ENCODE measurements around the gene TBC1D10A.

The TBC1D10A gene

DNA sequence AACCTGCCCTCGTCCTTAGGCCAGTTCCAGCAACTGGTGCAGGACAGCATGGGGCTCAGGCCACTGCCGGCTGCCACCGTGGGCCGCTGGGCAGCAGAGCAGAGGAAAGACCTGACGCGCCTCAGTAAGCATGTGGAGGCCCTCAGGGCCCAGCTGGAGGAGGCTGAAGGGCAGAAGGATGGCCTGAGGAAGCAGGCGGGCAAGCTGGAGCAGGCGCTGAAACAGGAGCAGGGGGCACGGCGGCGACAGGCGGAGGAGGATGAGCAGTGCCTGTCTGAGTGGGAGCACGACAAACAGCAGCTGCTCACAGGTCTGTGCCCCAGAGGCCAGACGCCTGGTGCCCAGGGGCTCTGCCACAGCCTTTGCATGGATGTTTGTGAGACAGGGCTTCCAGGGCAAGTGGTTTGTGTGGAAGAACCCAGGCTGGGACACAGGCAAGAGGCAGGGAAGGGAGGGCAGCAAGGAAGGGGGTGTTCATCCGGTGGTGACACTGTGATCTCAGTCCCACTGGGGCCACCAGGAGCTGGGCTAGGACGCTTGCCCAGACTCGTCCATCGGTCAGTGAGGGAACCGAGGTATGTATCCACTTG, 44.0 kb upstream of the TBC1D10A start:
- H3K4me3 ChIP-seq (replicated peaks; ENCODE audit: low read depth, low read length): no peak overlapping the region
- TF ChIP-seq, protein P1, sequence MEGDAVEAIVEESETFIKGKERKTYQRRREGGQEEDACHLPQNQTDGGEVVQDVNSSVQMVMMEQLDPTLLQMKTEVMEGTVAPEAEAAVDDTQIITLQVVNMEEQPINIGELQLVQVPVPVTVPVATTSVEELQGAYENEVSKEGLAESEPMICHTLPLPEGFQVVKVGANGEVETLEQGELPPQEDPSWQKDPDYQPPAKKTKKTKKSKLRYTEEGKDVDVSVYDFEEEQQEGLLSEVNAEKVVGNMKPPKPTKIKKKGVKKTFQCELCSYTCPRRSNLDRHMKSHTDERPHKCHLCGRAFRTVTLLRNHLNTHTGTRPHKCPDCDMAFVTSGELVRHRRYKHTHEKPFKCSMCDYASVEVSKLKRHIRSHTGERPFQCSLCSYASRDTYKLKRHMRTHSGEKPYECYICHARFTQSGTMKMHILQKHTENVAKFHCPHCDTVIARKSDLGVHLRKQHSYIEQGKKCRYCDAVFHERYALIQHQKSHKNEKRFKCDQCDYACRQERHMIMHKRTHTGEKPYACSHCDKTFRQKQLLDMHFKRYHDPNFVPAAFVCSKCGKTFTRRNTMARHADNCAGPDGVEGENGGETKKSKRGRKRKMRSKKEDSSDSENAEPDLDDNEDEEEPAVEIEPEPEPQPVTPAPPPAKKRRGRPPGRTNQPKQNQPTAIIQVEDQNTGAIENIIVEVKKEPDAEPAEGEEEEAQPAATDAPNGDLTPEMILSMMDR (IDR thresholded peaks at IDR 0.05; ENCODE audit: low read depth, low read length, missing control alignments): no peak
- no peak for DNase-seq (ENCODE audit: extremely low read depth, low read depth)

- TF ChIP-seq, protein P1 (IDR thresholded peaks at IDR 0.05; ENCODE audit: low read depth, low read length, missing control alignments): no peak
- no peak overlapping the region for H3K4me3 ChIP-seq (replicated peaks; ENCODE audit: low read depth, low read length)
- DNase-seq (ENCODE audit: extremely low read depth, low read depth): no peak
These were observed 41.7 kb upstream of the TBC1D10A start for GRCh38 chr22:30368420-30368819.

DNA sequence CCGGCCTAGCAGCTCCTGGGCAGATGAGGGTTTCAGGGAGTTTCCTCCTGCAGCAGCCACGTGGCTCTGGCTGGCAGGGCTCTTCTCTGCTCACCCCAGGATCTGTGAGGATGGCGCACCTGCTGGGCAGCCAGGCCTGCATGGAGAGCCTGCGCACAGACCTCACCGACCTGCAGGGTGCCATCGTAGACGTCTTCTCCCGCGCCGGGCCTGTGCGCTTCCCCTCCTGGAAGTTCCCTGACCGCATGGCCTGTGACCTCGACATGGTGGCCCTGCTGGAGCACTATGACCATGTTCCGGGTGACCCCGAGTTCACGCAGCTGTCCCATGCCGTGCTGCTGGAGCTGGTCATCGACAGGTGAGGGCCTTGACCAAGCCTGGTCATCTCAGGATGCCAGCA, 39.1 kb upstream of the TBC1D10A start:
- TF ChIP-seq, protein P1 (IDR thresholded peaks at IDR 0.05; ENCODE audit: low read depth, low read length, missing control alignments): no peak
- H3K4me3 ChIP-seq (replicated peaks; ENCODE audit: low read depth, low read length): no peak overlapping the region
- DNase-seq (ENCODE audit: extremely low read depth, low read depth): no peak

GRCh38 chr22:30362651-30363281, 36.0 kb upstream of the TBC1D10A start:
- TF ChIP-seq, protein P1 (IDR thresholded peaks at IDR 0.05; ENCODE audit: low read depth, low read length, missing control alignments): no peak
- H3K4me3 ChIP-seq (replicated peaks; ENCODE audit: low read depth, low read length): no peak overlapping the region
- no peak for DNase-seq (ENCODE audit: extremely low read depth, low read depth)

DNA sequence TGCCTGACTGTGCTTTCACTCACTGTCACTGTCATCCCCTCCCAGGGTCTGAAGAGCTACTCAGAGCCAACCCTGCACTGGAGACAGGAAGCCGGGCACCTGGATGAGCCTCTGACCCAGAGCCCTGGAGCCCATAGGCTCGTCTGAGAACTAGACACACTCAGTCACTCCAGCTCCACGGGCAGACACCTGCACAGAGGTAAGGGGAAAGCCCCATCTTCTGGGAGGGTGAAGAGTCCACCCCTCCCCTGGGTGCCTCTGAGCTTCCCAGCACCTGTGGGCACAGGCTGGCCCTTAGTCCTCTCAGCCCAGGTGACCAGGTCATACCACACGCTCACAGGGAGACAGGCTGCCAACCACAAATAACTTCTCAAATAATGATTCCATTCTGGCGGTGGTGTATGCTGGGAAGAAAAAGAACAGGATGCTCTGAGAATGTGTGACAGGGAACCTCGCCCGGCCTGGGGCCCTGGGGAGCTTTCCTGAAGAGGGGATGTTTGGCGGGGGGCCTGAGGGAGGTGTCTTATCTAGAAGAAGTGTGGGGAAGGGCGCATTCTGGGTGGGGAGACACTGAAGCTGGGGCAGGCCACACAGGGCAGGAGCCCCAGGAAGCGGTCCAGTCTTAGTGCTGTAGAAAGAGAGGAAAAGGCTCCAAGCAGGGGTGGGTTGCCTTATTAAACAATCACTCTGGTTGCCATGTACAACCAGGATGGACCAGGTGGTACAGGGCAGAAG, 35.3 kb upstream of the TBC1D10A start:
- TF ChIP-seq, protein P1 (IDR thresholded peaks at IDR 0.05; ENCODE audit: low read depth, low read length, missing control alignments): no peak
- DNase-seq (ENCODE audit: extremely low read depth, low read depth): no peak

DNA sequence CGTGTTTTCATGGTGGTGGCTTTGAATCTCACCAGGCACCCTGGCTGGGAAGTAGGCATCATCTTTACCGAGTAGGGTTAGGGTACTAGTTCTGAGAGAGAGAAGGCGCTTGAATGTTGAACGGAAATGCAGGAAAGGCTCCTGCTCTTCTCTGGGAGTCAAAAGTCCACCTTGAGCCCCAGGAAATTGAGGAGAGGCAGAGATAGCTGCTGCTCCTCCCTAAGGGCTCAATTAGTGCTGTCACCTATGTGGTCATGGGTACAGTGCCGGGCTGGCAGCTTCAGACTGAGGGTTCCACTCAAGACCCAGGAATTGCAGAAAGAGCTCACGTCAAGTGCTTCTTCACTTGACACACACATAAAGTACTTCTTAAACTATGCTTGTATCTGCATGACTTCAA, 31.8 kb upstream of the TBC1D10A start:
- no peak overlapping the region for H3K4me3 ChIP-seq (replicated peaks; ENCODE audit: low read depth, low read length)
- TF ChIP-seq, protein P1 (IDR thresholded peaks at IDR 0.05; ENCODE audit: low read depth, low read length, missing control alignments): no peak
- no peak for DNase-seq (ENCODE audit: extremely low read depth, low read depth)

More for the DNA sequence above, 35.3 kb upstream of the TBC1D10A start:
- H3K4me3 ChIP-seq (replicated peaks; ENCODE audit: low read depth, low read length): no peak overlapping the region
